HFF-Myc (cell line): Measurements from ENCODE around the gene LPAR6.

Experiments
- DNase-seq: peaks from one replicate; pipeline ENCODE4 v3.0.0-alpha.2; 2011; ENCODE audit warnings: low read depth; ENCODE audit errors: extremely low read depth
- H3K4me3 ChIP-seq: replicated peaks from 2 replicates; pipeline ENCODE4 v1.5.1; 2011; ENCODE audit warnings: low read depth, mild to moderate bottlenecking, control low read depth, low read length
- TF ChIP-seq, protein P1 (sequence below): IDR thresholded peaks from 2 replicates; pipeline ENCODE4 v1.5.1; 2012; ENCODE audit warnings: mild to moderate bottlenecking, low read depth, low read length, control low read depth; ENCODE audit errors: missing control alignments

Gene LPAR6

GRCh38 chr13:48383384-48383783 lies 29.5 kb downstream of the LPAR6 start:
- no peak overlapping the region for H3K4me3 ChIP-seq
- DNase-seq: no peak
- TF ChIP-seq, protein P1, sequence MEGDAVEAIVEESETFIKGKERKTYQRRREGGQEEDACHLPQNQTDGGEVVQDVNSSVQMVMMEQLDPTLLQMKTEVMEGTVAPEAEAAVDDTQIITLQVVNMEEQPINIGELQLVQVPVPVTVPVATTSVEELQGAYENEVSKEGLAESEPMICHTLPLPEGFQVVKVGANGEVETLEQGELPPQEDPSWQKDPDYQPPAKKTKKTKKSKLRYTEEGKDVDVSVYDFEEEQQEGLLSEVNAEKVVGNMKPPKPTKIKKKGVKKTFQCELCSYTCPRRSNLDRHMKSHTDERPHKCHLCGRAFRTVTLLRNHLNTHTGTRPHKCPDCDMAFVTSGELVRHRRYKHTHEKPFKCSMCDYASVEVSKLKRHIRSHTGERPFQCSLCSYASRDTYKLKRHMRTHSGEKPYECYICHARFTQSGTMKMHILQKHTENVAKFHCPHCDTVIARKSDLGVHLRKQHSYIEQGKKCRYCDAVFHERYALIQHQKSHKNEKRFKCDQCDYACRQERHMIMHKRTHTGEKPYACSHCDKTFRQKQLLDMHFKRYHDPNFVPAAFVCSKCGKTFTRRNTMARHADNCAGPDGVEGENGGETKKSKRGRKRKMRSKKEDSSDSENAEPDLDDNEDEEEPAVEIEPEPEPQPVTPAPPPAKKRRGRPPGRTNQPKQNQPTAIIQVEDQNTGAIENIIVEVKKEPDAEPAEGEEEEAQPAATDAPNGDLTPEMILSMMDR: no peak

DNA sequence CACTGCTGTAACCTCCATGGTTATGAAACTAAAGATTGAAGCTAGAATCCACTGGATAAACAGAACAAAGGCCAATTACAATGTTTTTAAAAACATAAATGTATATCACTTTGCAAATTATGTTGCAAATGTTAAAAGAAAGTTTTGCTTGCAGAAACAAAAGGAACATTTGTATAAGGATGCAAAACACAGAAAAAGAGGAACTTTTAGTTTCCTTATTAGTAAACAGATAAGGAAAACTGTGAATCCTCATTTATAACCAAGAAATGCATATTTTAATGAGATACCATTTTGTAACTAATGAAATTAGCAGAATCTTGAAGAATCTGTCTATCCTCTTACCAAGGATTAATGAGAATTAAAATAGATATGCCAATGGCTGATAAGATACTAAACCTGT lies 32.3 kb downstream of the LPAR6 start:
- no peak for DNase-seq
- H3K4me3 ChIP-seq: no peak overlapping the region
- TF ChIP-seq, protein P1: no peak

GRCh38 chr13:48377857-48378256 lies 35.1 kb downstream of the LPAR6 start:
- no peak overlapping the region for H3K4me3 ChIP-seq
- TF ChIP-seq, protein P1: no peak
- DNase-seq: no peak

GRCh38 chr13:48370815-48371214 lies 42.1 kb downstream of the LPAR6 start:
- H3K4me3 ChIP-seq: no peak overlapping the region
- TF ChIP-seq, protein P1: no peak
- no peak for DNase-seq

GRCh38 chr13:48369988-48370387 lies 42.9 kb downstream of the LPAR6 start:
- DNase-seq: no peak
- TF ChIP-seq, protein P1: no peak

More at GRCh38 chr13:48369988-48370387, 42.9 kb downstream of the LPAR6 start:
- H3K4me3 ChIP-seq: no peak overlapping the region
